Endothelial cell of umbilical vein (primary cell): ENCODE results near the gene FAM53B.

Source experiments
- EZH2 ChIP-seq: IDR thresholded peaks from 2 replicates; pipeline ENCODE4 v1.6.1; 2012; ENCODE audit warnings: borderline replicate concordance, low read depth, mild to moderate bottlenecking, moderate library complexity, low read length, inconsistent platforms; ENCODE audit not compliant: severe bottlenecking
- FOS ChIP-seq: IDR thresholded peaks from 2 replicates; pipeline ENCODE4 v1.6.1; 2011; ENCODE audit warnings: mild to moderate bottlenecking, low read length, moderate library complexity, borderline replicate concordance; ENCODE audit not compliant: insufficient read depth
- GATA2 ChIP-seq: IDR thresholded peaks from 2 replicates; pipeline ENCODE4 v1.7.0; 2011; ENCODE audit warnings: low read depth, mild to moderate bottlenecking, moderate library complexity, mixed read lengths, low read length; ENCODE audit not compliant: insufficient read length, insufficient read depth
- MYC ChIP-seq: IDR thresholded peaks from one replicate; pipeline ENCODE4 v1.6.1; 2011; ENCODE audit warnings: mild to moderate bottlenecking, low read depth, low read length
- POLR2A ChIP-seq: IDR thresholded peaks from 2 replicates; pipeline ENCODE4 v1.6.1; 2012; ENCODE audit warnings: low read depth, mild to moderate bottlenecking, control low read depth, low read length
- POLR2AphosphoS5 ChIP-seq: IDR thresholded peaks from 2 replicates; pipeline ENCODE4 v1.6.1; 2012; ENCODE audit warnings: low read depth, mild to moderate bottlenecking, control low read depth, low read length, moderate library complexity; ENCODE audit not compliant: insufficient read depth
- TF ChIP-seq, protein P1 (sequence below), 2 donors: IDR thresholded peaks; 1 replicate in 1 of 2; 2 replicates in 1 of 2; pipeline ENCODE4 v1.5.1; 2011; ENCODE audit warnings: low read length in 2 of 2, mild to moderate bottlenecking in 2 of 2, moderate library complexity in 2 of 2, control low read depth in 1 of 2, inconsistent platforms in 1 of 2, low read depth in 1 of 2; ENCODE audit not compliant: insufficient read depth in 1 of 2; ENCODE audit errors: extremely low read depth in 1 of 2
- TF ChIP-seq, protein P2 (sequence below): IDR thresholded peaks from 2 replicates; pipeline ENCODE4 v1.6.1; 2011; ENCODE audit not compliant: insufficient read depth, insufficient read length

DNA sequence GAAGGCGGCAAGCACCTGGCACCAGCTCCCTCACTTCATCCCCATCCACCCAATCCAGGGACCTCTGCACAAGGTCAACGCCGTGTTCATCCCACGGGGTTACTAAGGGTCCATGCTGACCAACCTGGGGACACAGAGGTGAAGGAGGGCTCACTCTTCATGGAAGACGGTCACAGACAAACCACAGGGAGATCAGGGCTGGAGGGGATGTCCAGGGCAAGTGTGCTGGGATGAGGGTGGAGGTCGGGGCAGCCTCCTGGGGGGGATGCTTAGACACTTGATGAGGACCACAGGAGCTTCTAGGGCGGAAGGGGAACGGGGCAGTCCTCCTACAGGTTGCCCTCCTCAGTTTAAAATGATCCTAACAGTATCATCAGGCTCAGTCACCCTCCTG, 46.7 kb downstream of the FAM53B start:
- TF ChIP-seq, protein P1, sequence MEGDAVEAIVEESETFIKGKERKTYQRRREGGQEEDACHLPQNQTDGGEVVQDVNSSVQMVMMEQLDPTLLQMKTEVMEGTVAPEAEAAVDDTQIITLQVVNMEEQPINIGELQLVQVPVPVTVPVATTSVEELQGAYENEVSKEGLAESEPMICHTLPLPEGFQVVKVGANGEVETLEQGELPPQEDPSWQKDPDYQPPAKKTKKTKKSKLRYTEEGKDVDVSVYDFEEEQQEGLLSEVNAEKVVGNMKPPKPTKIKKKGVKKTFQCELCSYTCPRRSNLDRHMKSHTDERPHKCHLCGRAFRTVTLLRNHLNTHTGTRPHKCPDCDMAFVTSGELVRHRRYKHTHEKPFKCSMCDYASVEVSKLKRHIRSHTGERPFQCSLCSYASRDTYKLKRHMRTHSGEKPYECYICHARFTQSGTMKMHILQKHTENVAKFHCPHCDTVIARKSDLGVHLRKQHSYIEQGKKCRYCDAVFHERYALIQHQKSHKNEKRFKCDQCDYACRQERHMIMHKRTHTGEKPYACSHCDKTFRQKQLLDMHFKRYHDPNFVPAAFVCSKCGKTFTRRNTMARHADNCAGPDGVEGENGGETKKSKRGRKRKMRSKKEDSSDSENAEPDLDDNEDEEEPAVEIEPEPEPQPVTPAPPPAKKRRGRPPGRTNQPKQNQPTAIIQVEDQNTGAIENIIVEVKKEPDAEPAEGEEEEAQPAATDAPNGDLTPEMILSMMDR (IDR thresholded peaks at IDR 0.05; ENCODE audit: extremely low read depth in 1 of 2, insufficient read depth in 1 of 2, low read depth in 1 of 2, low read length in 2 of 2): no peak
- TF ChIP-seq POLR2A: no peak
- no peak for TF ChIP-seq EZH2
- TF ChIP-seq FOS: no peak
- no peak for TF ChIP-seq GATA2
- no peak for TF ChIP-seq MYC
- TF ChIP-seq POLR2AphosphoS5: no peak
- TF ChIP-seq, protein P2, sequence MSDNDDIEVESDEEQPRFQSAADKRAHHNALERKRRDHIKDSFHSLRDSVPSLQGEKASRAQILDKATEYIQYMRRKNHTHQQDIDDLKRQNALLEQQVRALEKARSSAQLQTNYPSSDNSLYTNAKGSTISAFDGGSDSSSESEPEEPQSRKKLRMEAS: no peak
